AG10803 (cell line): Measurements from ENCODE around the gene PIEZO1.

ENCODE experiments used
- DNase-seq: peaks from one replicate; pipeline ENCODE4 v3.0.0; 2010; ENCODE audit warnings: low read depth
- H3K4me3 ChIP-seq: 2 replicates; pipeline ENCODE4 v1.5.1; 2011; ENCODE audit warnings: mild to moderate bottlenecking, low read length, control low read depth
- TF ChIP-seq, protein P1 (sequence below): conservative IDR thresholded peaks from 2 replicates; pipeline ENCODE4 v1.5.1; 2011; ENCODE audit warnings: mild to moderate bottlenecking, low read length, control low read depth, inconsistent platforms

The PIEZO1 gene

GRCh38 chr16:88727871-88728270 is 57.1 kb downstream of the PIEZO1 start:
- H3K4me3 ChIP-seq = no peak overlapping the region
- TF ChIP-seq, protein P1, sequence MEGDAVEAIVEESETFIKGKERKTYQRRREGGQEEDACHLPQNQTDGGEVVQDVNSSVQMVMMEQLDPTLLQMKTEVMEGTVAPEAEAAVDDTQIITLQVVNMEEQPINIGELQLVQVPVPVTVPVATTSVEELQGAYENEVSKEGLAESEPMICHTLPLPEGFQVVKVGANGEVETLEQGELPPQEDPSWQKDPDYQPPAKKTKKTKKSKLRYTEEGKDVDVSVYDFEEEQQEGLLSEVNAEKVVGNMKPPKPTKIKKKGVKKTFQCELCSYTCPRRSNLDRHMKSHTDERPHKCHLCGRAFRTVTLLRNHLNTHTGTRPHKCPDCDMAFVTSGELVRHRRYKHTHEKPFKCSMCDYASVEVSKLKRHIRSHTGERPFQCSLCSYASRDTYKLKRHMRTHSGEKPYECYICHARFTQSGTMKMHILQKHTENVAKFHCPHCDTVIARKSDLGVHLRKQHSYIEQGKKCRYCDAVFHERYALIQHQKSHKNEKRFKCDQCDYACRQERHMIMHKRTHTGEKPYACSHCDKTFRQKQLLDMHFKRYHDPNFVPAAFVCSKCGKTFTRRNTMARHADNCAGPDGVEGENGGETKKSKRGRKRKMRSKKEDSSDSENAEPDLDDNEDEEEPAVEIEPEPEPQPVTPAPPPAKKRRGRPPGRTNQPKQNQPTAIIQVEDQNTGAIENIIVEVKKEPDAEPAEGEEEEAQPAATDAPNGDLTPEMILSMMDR = no peak
- DNase-seq = no peak

DNA sequence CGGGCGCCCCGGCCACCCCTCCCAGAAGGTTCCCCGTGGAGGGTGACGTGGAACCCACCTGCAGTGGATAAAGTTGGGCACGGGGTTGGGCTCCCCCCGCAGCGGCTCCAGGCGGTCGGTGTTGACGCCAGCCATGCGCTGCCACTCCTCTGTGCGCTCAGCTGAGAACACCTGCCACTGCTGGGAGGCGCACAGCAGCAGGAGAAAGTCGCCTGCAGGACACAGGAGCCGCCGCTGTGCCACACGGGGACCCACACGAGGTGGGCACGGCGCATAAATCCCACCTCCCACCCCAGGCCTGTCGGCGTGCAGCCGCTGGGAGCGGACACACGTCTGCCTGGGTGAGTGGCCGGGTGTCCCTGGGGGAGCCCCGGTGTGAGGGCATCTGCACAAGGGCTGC is 58.0 kb downstream of the PIEZO1 start:
- H3K4me3 ChIP-seq = no peak overlapping the region
- TF ChIP-seq, protein P1 = no peak
- DNase-seq = no peak

GRCh38 chr16:88726408-88726749 is 58.6 kb downstream of the PIEZO1 start:
- TF ChIP-seq, protein P1 = no peak
- DNase-seq = no peak
- H3K4me3 ChIP-seq = no peak overlapping the region

DNA sequence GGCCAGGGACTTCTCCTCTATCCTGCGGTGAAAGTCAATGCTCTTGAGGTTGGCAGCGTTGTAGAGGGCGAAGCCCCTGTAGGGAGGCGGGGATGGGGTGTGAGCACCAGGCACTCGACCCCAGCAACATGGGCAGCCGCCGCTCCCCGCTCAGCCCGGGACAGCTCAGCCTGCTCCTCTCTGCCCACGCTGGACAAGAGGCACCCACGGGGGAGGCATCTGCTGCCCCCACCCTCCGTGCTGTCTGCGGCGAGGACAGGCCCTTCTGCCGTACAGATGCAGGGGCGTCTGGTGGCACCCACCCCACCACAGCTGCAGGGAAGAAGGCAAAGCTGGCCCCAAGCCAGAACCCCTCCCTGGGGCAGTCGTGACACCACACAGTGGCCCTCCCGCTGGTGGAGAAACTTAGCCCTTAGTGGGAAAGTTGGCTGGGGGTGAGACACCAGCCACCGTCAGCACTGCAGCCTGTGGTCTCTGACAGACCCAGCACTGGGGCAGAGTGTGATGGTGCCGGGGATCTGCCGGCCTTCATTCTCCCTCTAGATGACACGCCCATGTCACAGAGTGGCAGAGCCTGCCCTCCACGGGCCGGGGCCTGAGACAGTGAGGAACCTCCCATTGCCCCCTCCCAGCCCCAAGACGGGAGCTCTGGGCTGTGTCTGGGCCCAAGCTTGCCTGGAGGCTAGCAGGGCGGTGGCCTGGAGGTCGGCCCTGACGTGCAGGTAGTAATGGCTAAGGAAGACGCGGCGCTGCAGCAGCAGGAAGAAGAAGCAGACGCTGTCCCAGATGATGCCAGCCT is 59.2 kb downstream of the PIEZO1 start:
- TF ChIP-seq, protein P1 = no peak
- H3K4me3 ChIP-seq = no peak overlapping the region
- no peak for DNase-seq

- no peak for DNase-seq
- TF ChIP-seq, protein P1 = no peak
- H3K4me3 ChIP-seq = no peak overlapping the region
Measured at GRCh38 chr16:88724855-88725555, 60.0 kb downstream of the PIEZO1 start.

DNA sequence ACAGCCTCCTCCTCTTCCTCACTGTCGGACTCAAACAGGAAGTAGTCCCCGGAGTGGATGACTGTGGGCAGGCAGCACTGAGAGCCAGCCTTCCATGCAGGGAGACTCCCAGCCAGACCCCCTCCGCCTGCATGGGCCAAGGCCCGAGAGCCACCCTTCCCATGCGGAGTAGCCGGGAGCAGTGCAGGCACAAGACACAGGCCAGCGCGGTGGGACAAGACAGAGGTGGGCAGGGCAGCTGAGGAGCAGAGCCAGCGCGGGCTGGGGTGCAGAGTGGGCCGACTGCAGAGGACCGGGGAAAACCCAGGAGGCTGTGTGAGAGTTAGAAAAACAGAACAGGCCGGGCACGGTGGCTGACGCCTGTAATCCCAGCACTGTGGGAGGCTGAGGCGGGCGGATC is 61.1 kb downstream of the PIEZO1 start:
- H3K4me3 ChIP-seq = no peak overlapping the region
- TF ChIP-seq, protein P1 = no peak
- no peak for DNase-seq

DNA sequence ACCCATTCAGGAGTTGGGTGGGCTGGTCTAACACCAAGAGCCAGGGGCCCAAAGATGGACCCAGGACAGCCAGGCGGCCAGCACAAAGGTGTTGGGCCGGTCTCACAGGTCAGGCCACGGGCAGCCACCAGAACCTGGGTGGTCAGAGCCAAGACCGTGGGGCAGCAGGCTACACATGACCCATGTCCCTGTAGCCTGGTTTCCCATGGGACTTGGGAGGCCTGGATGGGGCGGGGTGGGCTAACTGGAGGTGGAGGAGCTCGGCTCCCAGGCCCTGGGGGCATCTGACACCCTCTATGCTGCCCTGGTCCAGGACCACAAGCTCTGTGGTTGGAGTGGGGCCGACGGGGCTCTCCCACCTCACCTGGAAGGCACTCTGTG is 61.5 kb downstream of the PIEZO1 start:
- TF ChIP-seq, protein P1 = no peak
- no peak for DNase-seq

More for the DNA sequence above, 61.5 kb downstream of the PIEZO1 start:
- no peak overlapping the region for H3K4me3 ChIP-seq
